Small intestine (tissue), 16 donors: ENCODE data around the gene KMT5C. TPM values are rescaled to one million over a fixed set of nuclear protein-coding genes. Genes with fewer than 3 reads are reported as not detected.

Experiments
- DNase-seq, 2 donors: peaks; one replicate each; pipeline versions ENCODE4 v3.0.0 to v3.0.0-alpha.2; 2013
- FAIRE-seq: peaks from 2 replicates; lab custom pipeline; 2012; peaks lifted over from hg19 to GRCh38; lab: Jason Lieb, UNC
- H3K27ac ChIP-seq, 3 donors: one replicate each; pipeline ENCODE4 v1.5.1; 2013; ENCODE audit warnings: low read length in 2 of 3, mild to moderate bottlenecking in 2 of 3, control low read depth in 1 of 3, inconsistent platforms in 1 of 3, low read depth in 1 of 3, moderate library complexity in 1 of 3
- H3K27me3 ChIP-seq, 3 donors: one replicate each; pipeline ENCODE4 v1.6.1; 2013; ENCODE audit warnings: low read length in 3 of 3, inconsistent platforms in 1 of 3; ENCODE audit not compliant: control insufficient read depth in 3 of 3, insufficient read depth in 3 of 3
- H3K36me3 ChIP-seq, 3 donors: one replicate each; pipeline ENCODE4 v1.6.1; 2013; ENCODE audit warnings: low read length in 3 of 3, inconsistent platforms in 1 of 3, low read depth in 1 of 3, mild to moderate bottlenecking in 1 of 3, moderate library complexity in 1 of 3; ENCODE audit not compliant: control insufficient read depth in 3 of 3, insufficient read depth in 2 of 3
- H3K4me1 ChIP-seq, 3 donors: one replicate each; pipeline ENCODE4 v1.6.1; 2013; ENCODE audit warnings: low read length in 2 of 3, inconsistent platforms in 1 of 3, low read depth in 1 of 3, mild to moderate bottlenecking in 1 of 3, moderate library complexity in 1 of 3; ENCODE audit not compliant: control insufficient read depth in 3 of 3, insufficient read depth in 2 of 3
- H3K4me3 ChIP-seq, 3 donors: one replicate each; pipeline ENCODE4 v1.5.1; 2013; ENCODE audit warnings: low read length in 3 of 3, control low read depth in 1 of 3, inconsistent platforms in 1 of 3, low read depth in 1 of 3, mild to moderate bottlenecking in 1 of 3, moderate library complexity in 1 of 3
- H3K9me3 ChIP-seq, 2 donors: one replicate each; pipeline ENCODE4 v1.6.1; 2013; ENCODE audit warnings: low read depth in 1 of 2, low read length in 1 of 2; ENCODE audit not compliant: control insufficient read depth in 2 of 2, insufficient read depth in 1 of 2
- WGBS, 3 donors: extraction: QIAGEN DNeasy Blood & Tissue Kit; methylation state at CpG; one replicate each; pipeline ENCODE4 v1.1.7; 2013; 5-methylcytosine and 5-hydroxymethylcytosine counted together
- long read RNA-seq, 10 donors: transcript quantifications; one replicate each; lab custom pipeline, GENCODE V29; 2026
- polyA plus RNA-seq, 4 donors: library from polyadenylated mRNA; stranded (reverse) in 3 of 4; unstranded in 1 of 4; fragments of 200-250 nt in 3 of 4; fragments of 120-200 nt in 1 of 4; gene quantifications; one replicate each; pipeline versions ENCODE4 v1.2.1 to v1.2.3, GENCODE V29; 2013
- donor health status: healthy with polysubstance abuse.
- donor health status: control.
- donor health status: control.
- donor health status: Bipolar disorder and iron deficiency.
- donor health status: healthy.

KMT5C gene
- 10 to 100 TPM; 10.3 to 18.4 (median 14.3) TPM for polyA plus RNA-seq
- long read RNA-seq, donor 1, partial matches to known transcripts: 0 of 4 reads
- long read RNA-seq, donor 1, other reads (novel, unspliced or antisense): 0 of 4 reads
- long read RNA-seq, donor 2: 0 reads
- long read RNA-seq, donor 3, partial matches to known transcripts: 0 of 4 reads
- long read RNA-seq, donor 3, other reads (novel, unspliced or antisense): 0 of 4 reads
- long read RNA-seq, donor 4: 0 reads
- long read RNA-seq, donor 5: 0 reads
- long read RNA-seq, donor 6, partial matches to known transcripts: 0 of 1 reads
- long read RNA-seq, donor 6, other reads (novel, unspliced or antisense): 0 of 1 reads
- long read RNA-seq, donor 7, partial matches to known transcripts: 0 of 4 reads
- long read RNA-seq, donor 7, other reads (novel, unspliced or antisense): 0 of 4 reads
- long read RNA-seq, donor 8: 0 reads
- long read RNA-seq, donor 9: 0 reads
- long read RNA-seq, donor 10, partial matches to known transcripts: 0 of 2 reads
- long read RNA-seq, donor 10, other reads (novel, unspliced or antisense): 0 of 2 reads

GRCh38 chr19:55339105-55339888 lies at the start of gene KMT5C:
Gene KMT5C (plus strand): TSS chr19:55339876. CDS start chr19:55341937, 2,061 bp downstream.
- Histone ChIP-seq H3K4me1 (peaks cover 0 to 17% (median 4%) of the 10 kb centered on the region in 3 donors), H3K27ac (peak within 1 kb of the TSS; percentile 93 to 99 (median 95)), H3K9me3 (no peaks in the 10 kb centered on the region), H3K27me3 (no peaks in the 10 kb centered on the region), H3K36me3 (peaks cover 0 to 27% (median 0%) of the 10 kb centered on the region in 3 donors), H3K4me3 (peak within 1 kb of the TSS; percentile 60 to 67 (median 64))
- 0% methylated on average over 59 to 63 of the region's 63 CpGs for WGBS, 3 donors
- FAIRE-seq (peak; percentile 96), DNase-seq (peak; percentile 100)

- 53 to 81% (median 65%) methylated on average over 10 of the region's 10 CpGs for WGBS, 3 donors
- DNase-seq (no peak), FAIRE-seq (no peak)
- Histone ChIP-seq H3K9me3 (no peaks in the 10 kb centered on the region), H3K36me3 (peaks cover 0 to 2% (median 0%) of the 10 kb centered on the region in 3 donors), H3K27me3 (no peaks in the 10 kb centered on the region), H3K4me1 (peaks cover 0 to 8% (median 2%) of the 10 kb centered on the region in 3 donors), H3K4me3 (no peak overlapping the region), H3K27ac (no peak overlapping the region)
These were observed 42.4 kb upstream of the KMT5C start for GRCh38 chr19:55297267-55297666.

- H3K27me3 ChIP-seq: no peaks in the 10 kb centered on the region
- WGBS, 3 donors: 82 to 89% (median 84%) methylated on average over 10 of the region's 10 CpGs
- H3K4me3 ChIP-seq: no peak overlapping the region
- H3K27ac ChIP-seq: no peak overlapping the region
- H3K36me3 ChIP-seq: peaks cover 0 to 5% (median 0%) of the 10 kb centered on the region in 3 donors
- DNase-seq (no peak), FAIRE-seq (no peak)
- H3K4me1 ChIP-seq: peaks cover 0 to 8% (median 2%) of the 10 kb centered on the region in 3 donors
- H3K9me3 ChIP-seq: no peaks in the 10 kb centered on the region
These were observed 39.7 kb upstream of the KMT5C start for GRCh38 chr19:55299991-55300390.

GRCh38 chr19:55300886-55301458 lies 38.7 kb upstream of the KMT5C start:
- Histone ChIP-seq H3K27me3 (no peaks in the 10 kb centered on the region), H3K4me1 (peaks cover 0 to 8% (median 2%) of the 10 kb centered on the region in 3 donors), H3K36me3 (peaks cover 0 to 6% (median 0%) of the 10 kb centered on the region in 3 donors), H3K4me3 (no peak overlapping the region), H3K9me3 (no peaks in the 10 kb centered on the region), H3K27ac (no peak overlapping the region)
- DNase-seq: no peak
- FAIRE-seq: no peak
- WGBS, 3 donors: 70 to 75% (median 70%) methylated on average over 15 of the region's 15 CpGs

- no peak overlapping the region for H3K27ac ChIP-seq
These were observed 38.0 kb upstream of the KMT5C start for GRCh38 chr19:55301459-55302317.

GRCh38 chr19:55302318-55302703 lies 37.4 kb upstream of the KMT5C start:
- no peak for FAIRE-seq
- 69 to 76% (median 74%) methylated on average over 12 of the region's 12 CpGs for WGBS, 3 donors
- H3K36me3 ChIP-seq: peaks cover 0 to 10% (median 0%) of the 10 kb centered on the region in 3 donors
- H3K9me3 ChIP-seq: no peaks in the 10 kb centered on the region
- no peak for DNase-seq
- H3K4me3 ChIP-seq: peak overlapping the region in 1 of 3 donors; percentile 19
- H3K4me1 ChIP-seq: peaks cover 0 to 8% (median 2%) of the 10 kb centered on the region in 3 donors
- H3K27me3 ChIP-seq: no peaks in the 10 kb centered on the region
- no peak overlapping the region for H3K27ac ChIP-seq

More at GRCh38 chr19:55301459-55302317, 38.0 kb upstream of the KMT5C start:
- Histone ChIP-seq H3K4me1 (peaks cover 0 to 8% (median 2%) of the 10 kb centered on the region in 3 donors), H3K4me3 (peak overlapping the region in 1 of 3 donors; percentile 37), H3K27me3 (no peaks in the 10 kb centered on the region), H3K9me3 (no peaks in the 10 kb centered on the region), H3K36me3 (peaks cover 0 to 10% (median 0%) of the 10 kb centered on the region in 3 donors)
- DNase-seq (peak; percentile 81 to 91), FAIRE-seq (no peak)
- 11 to 12% (median 11%) methylated on average over 35 to 42 of the region's 42 CpGs for WGBS, 3 donors

- H3K9me3 ChIP-seq: no peaks in the 10 kb centered on the region
- H3K36me3 ChIP-seq: peaks cover 0 to 12% (median 0%) of the 10 kb centered on the region in 3 donors
- WGBS, 3 donors: 92 to 97% (median 96%) methylated on average over 11 of the region's 11 CpGs
- peaks cover 0 to 8% (median 2%) of the 10 kb centered on the region in 3 donors for H3K4me1 ChIP-seq
- DNase-seq: peak in 1 of 2 donors; percentile 1
- H3K4me3 ChIP-seq: no peak overlapping the region
- no peak for FAIRE-seq
- H3K27ac ChIP-seq: no peak overlapping the region
- no peaks in the 10 kb centered on the region for H3K27me3 ChIP-seq
These were observed 36.2 kb upstream of the KMT5C start for GRCh38 chr19:55303477-55303876.
